K562 (cell line): ENCODE results near the gene WDFY2. TPM values are rescaled to one million over a fixed set of nuclear protein-coding genes. Genes with fewer than 3 reads are reported as not detected.

ENCODE experiments used
- ATAC-seq: fragments of 200-7000 bp; cut with Tn5 transposase; 3 replicates; pipeline ENCODE4 v1.9.1; 2020; ENCODE audit warnings: moderate library complexity
- BruUV-seq: library from RNA; stranded (reverse); fragments of 400-500 nt; replicated peaks from 2 replicates; lab custom pipeline; 2021; lab: Mats Ljungman, UMichigan
- CTCF ChIA-PET: fragments of 300-600 bp; formaldehyde crosslinking; extraction: SDS; loops from one replicate; lab custom pipeline; 2021; ENCODE audit warnings: low intra/inter-chr PET ratio; lab: Yijun Ruan, JAX
- POLR2A ChIA-PET: fragments of 300-600, 350-650 bp; sonication (Branson Sonifier 250); formaldehyde crosslinking; extraction: SDS; loops from one replicate; lab custom pipeline; 2021; ENCODE audit warnings: antibody characterized with exemption, inconsistent platforms; lab: Yijun Ruan, JAX
- DNase-seq, 4 experiments: peaks; one replicate each; pipeline versions ENCODE4 v3.0.0 to v3.0.0-alpha.2; 2011 to 2018; ENCODE audit warnings: low spot score in 3 of 4, mixed read lengths in 3 of 4; ENCODE audit errors: extremely low read depth in 1 of 4
- FAIRE-seq: peaks from 2 replicates; lab custom pipeline; 2011; peaks lifted over from hg19 to GRCh38; lab: Jason Lieb, UNC
- H2AFZ ChIP-seq: 2 replicates; pipeline ENCODE4 v1.6.0; 2011; ENCODE audit warnings: low read depth, low read length, control low read depth, inconsistent platforms
- H3K27ac ChIP-seq: fragments of 200-600 bp; 3 replicates; pipeline ENCODE4 v1.8.0; 2011; ENCODE audit warnings: low read depth, mild to moderate bottlenecking, control low read depth, inconsistent platforms, low read length, moderate library complexity, mixed read lengths; ENCODE audit errors: extremely low read depth
- H3K27me3 ChIP-seq, 2 experiments: fragments of 300-600 bp in 1 of 2; 2 replicates in 1 of 2; 3 replicates in 1 of 2; pipeline versions ENCODE4 v1.6.0 to v1.8.0; 2011; ENCODE audit warnings: inconsistent platforms in 2 of 2, low read length in 2 of 2, mild to moderate bottlenecking in 1 of 2, mixed read lengths in 1 of 2, moderate library complexity in 1 of 2; ENCODE audit not compliant: control insufficient read depth in 2 of 2, insufficient read depth in 2 of 2
- H3K36me3 ChIP-seq: fragments of 300-600 bp; 3 replicates; pipeline ENCODE4 v1.8.0; 2011; ENCODE audit warnings: mild to moderate bottlenecking, low read length, inconsistent platforms; ENCODE audit not compliant: control insufficient read depth, insufficient read depth
- H3K4me1 ChIP-seq, 2 experiments: fragments of 200-600 bp in 1 of 2; replicated peaks in 1 of 2; 2 replicates in 1 of 2; 3 replicates in 1 of 2; pipeline versions ENCODE4 v1.5.1 to v1.8.0; 2011; ENCODE audit warnings: inconsistent platforms in 2 of 2, low read length in 2 of 2, mild to moderate bottlenecking in 1 of 2, mixed read lengths in 1 of 2, moderate library complexity in 1 of 2; ENCODE audit not compliant: control insufficient read depth in 2 of 2, insufficient read depth in 2 of 2
- H3K4me2 ChIP-seq: 2 replicates; pipeline ENCODE4 v1.6.1; 2011; ENCODE audit warnings: low read length, control low read depth, inconsistent platforms, mixed read lengths; ENCODE audit not compliant: insufficient read depth
- H3K4me3 ChIP-seq: fragments of 200-600 bp; sonication (generic), shearing (Covaris generic); 2 replicates; pipeline ENCODE4 v1.5.1; 2016; ENCODE audit warnings: control low read depth, inconsistent platforms
- H3K79me2 ChIP-seq: fragments of 200-600 bp; 3 replicates; pipeline ENCODE4 v1.8.0; 2011; ENCODE audit warnings: low read length, inconsistent platforms; ENCODE audit not compliant: control insufficient read depth, insufficient read depth
- H3K9ac ChIP-seq, 2 experiments: 2 replicates each; pipeline versions ENCODE4 v1.6.0 to v1.6.1; 2011; ENCODE audit warnings: low read depth in 2 of 2, low read length in 2 of 2, control low read depth in 1 of 2, inconsistent platforms in 1 of 2, mild to moderate bottlenecking in 1 of 2, mixed read lengths in 1 of 2; ENCODE audit not compliant: insufficient read depth in 1 of 2
- H3K9me1 ChIP-seq: one replicate; pipeline ENCODE4 v1.6.0; 2011; ENCODE audit warnings: inconsistent platforms, mild to moderate bottlenecking, low read length, moderate library complexity; ENCODE audit not compliant: control insufficient read depth, insufficient read depth
- H3K9me3 ChIP-seq: replicated peaks from 2 replicates; pipeline ENCODE4 v1.5.1; 2011; ENCODE audit warnings: low read depth, low read length, inconsistent platforms; ENCODE audit not compliant: control insufficient read depth, insufficient read depth
- H4K20me1 ChIP-seq: replicated peaks from 2 replicates; pipeline ENCODE4 v1.6.1; 2011; ENCODE audit warnings: low read length, inconsistent platforms, mixed read lengths; ENCODE audit not compliant: control insufficient read depth, insufficient read depth
- BDP1 ChIP-seq: IDR thresholded peaks from 3 replicates; pipeline ENCODE4 v1.6.1; 2011; ENCODE audit not compliant: insufficient read length, insufficient read depth
- C11orf30 ChIP-seq: fragments of 450-650 bp; IDR thresholded peaks from 2 replicates; pipeline ENCODE4 v1.6.1; 2016; ENCODE audit warnings: low read depth, mild to moderate bottlenecking
- CBX5 ChIP-seq: IDR thresholded peaks from 2 replicates; pipeline ENCODE4 v1.6.1; 2014; ENCODE audit warnings: low read depth, borderline replicate concordance
- HDGF ChIP-seq: fragments of 450-650 bp; IDR thresholded peaks from 2 replicates; pipeline ENCODE4 v1.6.1; 2016
- KLF6 ChIP-seq: fragments of 250-450 bp; sonication (Bioruptor Pico); IDR thresholded peaks from 2 replicates; pipeline ENCODE4 v1.4.0; 2020; ENCODE audit warnings: mild to moderate bottlenecking, moderate library complexity, borderline replicate concordance
- POLR2A ChIP-seq: fragments of 450-650 bp; conservative IDR thresholded peaks from 2 replicates; pipeline ENCODE4 v1.6.1; 2016
- POLR2H ChIP-seq: IDR thresholded peaks from 2 replicates; pipeline ENCODE4 v1.6.1; 2016; ENCODE audit warnings: missing genetic modification characterization, low read depth, mild to moderate bottlenecking, control low read depth, missing compliant biosample characterization, moderate library complexity
- RBM14 ChIP-seq: fragments of 200-400 bp; formaldehyde crosslinking; IDR thresholded peaks from 2 replicates; pipeline ENCODE4 v1.6.1; 2018; ENCODE audit warnings: low read depth, mild to moderate bottlenecking, low read length, moderate library complexity, borderline replicate concordance; ENCODE audit not compliant: insufficient read depth
- SMARCA4 ChIP-seq: fragments of 450-650 bp; IDR thresholded peaks from 2 replicates; pipeline ENCODE4 v1.6.1; 2016
- TAF15 ChIP-seq: fragments of 200-400 bp; formaldehyde crosslinking; IDR thresholded peaks from 2 replicates; pipeline ENCODE4 v1.6.1; 2017; ENCODE audit warnings: mild to moderate bottlenecking, low read depth, low read length, moderate library complexity
- ZNF121 ChIP-seq: sonication (generic); formaldehyde crosslinking; conservative IDR thresholded peaks from 2 replicates; pipeline ENCODE4 v1.8.0; 2022; ENCODE audit warnings: missing genetic modification reagents
- ZNF146 ChIP-seq: IDR thresholded peaks from one replicate; pipeline ENCODE4 v1.6.1; 2018; ENCODE audit warnings: missing compliant biosample characterization; ENCODE audit not compliant: unreplicated experiment
- ZNF175 ChIP-seq: fragments of 200-800 bp; sonication (Bioruptor generic); IDR thresholded peaks from 2 replicates; pipeline ENCODE4 v1.6.1; 2016; ENCODE audit warnings: low read depth, mild to moderate bottlenecking, missing genetic modification characterization, missing compliant biosample characterization
- ZNF431 ChIP-seq: sonication (generic); formaldehyde crosslinking; IDR thresholded peaks from 2 replicates; pipeline ENCODE4 v1.8.0; 2022; ENCODE audit warnings: mild to moderate bottlenecking, missing genetic modification reagents
- ZNF436 ChIP-seq: fragments of 250-450, 450-650 bp; sonication (Bioruptor Pico); formaldehyde crosslinking; IDR thresholded peaks from 2 replicates; pipeline ENCODE4 v1.7.0; 2020; ENCODE audit warnings: mild to moderate bottlenecking
- WGBS: fragments of 100-300 bp; shearing (Covaris generic); methylation state at CpG from one replicate; pipeline ENCODE4 v1.1.6; 2016; ENCODE audit warnings: low coverage, mixed read lengths; ENCODE audit not compliant: insufficient coverage; ENCODE audit errors: missing lambda C conversion rate; 5-methylcytosine and 5-hydroxymethylcytosine counted together
- in situ Hi-C: fragments of 300-500 bp; cut with MboI; formaldehyde crosslinking; loops from 4 replicates; pipeline ENCODE4 v1.15.0; 2018; ENCODE audit warnings: inconsistent platforms, mixed read lengths
- intact Hi-C: fragments of 100-400 bp; cut with micrococcal nuclease; formaldehyde crosslinking; loops from 2 replicates; pipeline ENCODE4 v1.14.2; 2022
- polyA plus RNA-seq, 8 experiments: library from polyadenylated mRNA; depleted of rRNA in 4 of 8; stranded (reverse) in 5 of 8; unstranded in 3 of 8; fragments of >200 nt; fragmentation: Nextera tagmentation in 2 of 8; fragmentation: Illumina TruSeq in 1 of 8; extraction: Ambion mirVana in 2 of 8; extraction: Trizol in 1 of 8; gene quantifications; 2 replicates each; pipeline versions ENCODE4 v1.2.1 to v1.2.3, GENCODE V29; 2011 to 2014; ENCODE audit warnings: inconsistent platforms in 1 of 8, missing spikeins in 1 of 8
- total RNA-seq, 7 experiments: library from RNA; depleted of rRNA in 6 of 7; stranded (reverse); fragments of >200 nt in 6 of 7; fragmentation: Illumina TruSeq in 2 of 7; extraction: Trizol in 2 of 7; gene quantifications; 2 replicates each; pipeline versions ENCODE4 v1.2.1 to v1.2.3, GENCODE V29; 2011 to 2021; ENCODE audit warnings: low replicate concordance in 1 of 7
- TF ChIP-seq, protein P1 (sequence below): fragments of 450-650 bp; formaldehyde crosslinking; IDR thresholded peaks from 2 replicates; pipeline ENCODE4 v1.4.0; 2020; ENCODE audit warnings: mild to moderate bottlenecking
- TF ChIP-seq, protein P2 (sequence below): fragments of 450-650 bp; formaldehyde crosslinking; IDR thresholded peaks from 2 replicates; pipeline ENCODE4 v1.4.0; 2020; ENCODE audit warnings: mild to moderate bottlenecking, mixed read lengths

WDFY2 gene
- total and polyA plus RNA-seq, 9 of the 15 experiments (the other 6 are each of a cell fraction or from before 2014, with no cell fraction given) = 0.66 to 6.4 (median 4.4) TPM

GRCh38 chr13:51697181-51697580, 112.9 kb downstream of the WDFY2 start:
- POLR2A ChIA-PET = interaction anchor here (0.5 to 1.2 kb wide), 2 partner anchors 13 to 162 kb away, joined by 3 read pairs; no protein-coding TSS in a partner anchor
- Histone ChIP-seq H4K20me1 (no peaks in the 10 kb centered on the region), H3K9me3 (no peaks in the 10 kb centered on the region), H2AFZ (no peak overlapping the region), H3K4me2 (no peak overlapping the region), H3K27ac (no peak overlapping the region), H3K9ac (no peak overlapping the region), H3K79me2 (no peaks in the 10 kb centered on the region), H3K9me1 (no peaks in the 10 kb centered on the region), H3K4me1 (no peaks in the 10 kb centered on the region), H3K27me3 (no peaks in the 10 kb centered on the region), H3K36me3 (no peaks in the 10 kb centered on the region), H3K4me3 (no peak overlapping the region)
- in situ Hi-C loops (no loop called here), intact Hi-C loops (no loop called here)
- ATAC-seq (no peak), FAIRE-seq (no peak), DNase-seq (no peak)
- no TSS peak for BruUV-seq
- CTCF ChIA-PET = no interaction called here
- 83% methylated on average over 4 of the region's 4 CpGs for WGBS
- no peak for TF ChIP-seq ZNF121
- TF ChIP-seq SMARCA4 = no peak

GRCh38 chr13:51697855-51698254, 113.6 kb downstream of the WDFY2 start:
- Histone ChIP-seq H2AFZ (no peak overlapping the region), H3K9me1 (no peaks in the 10 kb centered on the region), H3K27ac (no peak overlapping the region), H3K27me3 (no peaks in the 10 kb centered on the region), H3K4me1 (no peaks in the 10 kb centered on the region), H3K9ac (no peak overlapping the region), H3K4me3 (no peak overlapping the region), H4K20me1 (no peaks in the 10 kb centered on the region), H3K36me3 (no peaks in the 10 kb centered on the region), H3K9me3 (no peaks in the 10 kb centered on the region), H3K4me2 (no peak overlapping the region), H3K79me2 (no peaks in the 10 kb centered on the region)
- CTCF ChIA-PET = no interaction called here
- FAIRE-seq (no peak), DNase-seq (no peak), ATAC-seq (no peak)
- intact Hi-C loops (no loop called here), in situ Hi-C loops (no loop called here)
- BruUV-seq = no TSS peak
- POLR2A ChIA-PET = interaction anchor here (0.5 to 1.2 kb wide), 3 partner anchors 14 to 222 kb away, joined by 3 read pairs; no protein-coding TSS in a partner anchor
- 82% methylated on average over 2 of the region's 2 CpGs for WGBS
- TF ChIP-seq CBX5 (no peak), BDP1 (no peak), RBM14 (no peak), TAF15 (no peak), ZNF436 (CRISPR knock-in tag) (no peak), POLR2A (no peak), HDGF (no peak), ZNF146 (CRISPR knock-in tag) (no peak), ZNF175 (CRISPR knock-in tag) (no peak), KLF6 (no peak), ZNF431 (no peak), C11orf30 (no peak), POLR2H (tag) (no peak)
- TF ChIP-seq, protein P1, sequence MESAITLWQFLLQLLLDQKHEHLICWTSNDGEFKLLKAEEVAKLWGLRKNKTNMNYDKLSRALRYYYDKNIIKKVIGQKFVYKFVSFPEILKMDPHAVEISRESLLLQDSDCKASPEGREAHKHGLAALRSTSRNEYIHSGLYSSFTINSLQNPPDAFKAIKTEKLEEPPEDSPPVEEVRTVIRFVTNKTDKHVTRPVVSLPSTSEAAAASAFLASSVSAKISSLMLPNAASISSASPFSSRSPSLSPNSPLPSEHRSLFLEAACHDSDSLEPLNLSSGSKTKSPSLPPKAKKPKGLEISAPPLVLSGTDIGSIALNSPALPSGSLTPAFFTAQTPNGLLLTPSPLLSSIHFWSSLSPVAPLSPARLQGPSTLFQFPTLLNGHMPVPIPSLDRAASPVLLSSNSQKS (CRISPR knock-in tag) = no peak
- TF ChIP-seq, protein P2, sequence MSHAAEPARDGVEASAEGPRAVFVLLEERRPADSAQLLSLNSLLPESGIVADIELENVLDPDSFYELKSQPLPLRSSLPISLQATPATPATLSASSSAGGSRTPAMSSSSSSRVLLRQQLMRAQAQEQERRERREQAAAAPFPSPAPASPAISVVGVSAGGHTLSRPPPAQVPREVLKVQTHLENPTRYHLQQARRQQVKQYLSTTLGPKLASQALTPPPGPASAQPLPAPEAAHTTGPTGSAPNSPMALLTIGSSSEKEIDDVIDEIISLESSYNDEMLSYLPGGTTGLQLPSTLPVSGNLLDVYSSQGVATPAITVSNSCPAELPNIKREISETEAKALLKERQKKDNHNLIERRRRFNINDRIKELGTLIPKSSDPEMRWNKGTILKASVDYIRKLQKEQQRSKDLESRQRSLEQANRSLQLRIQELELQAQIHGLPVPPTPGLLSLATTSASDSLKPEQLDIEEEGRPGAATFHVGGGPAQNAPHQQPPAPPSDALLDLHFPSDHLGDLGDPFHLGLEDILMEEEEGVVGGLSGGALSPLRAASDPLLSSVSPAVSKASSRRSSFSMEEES (CRISPR knock-in tag) = no peak
